ENCODE results near the gene NDUFV2.
A peak's percentile ranks its signal among the peaks of the same experiment; 100 is the strongest.
"Not testable (repeated sequence)": the region's sequence is repeated elsewhere in the genome, so short reads cannot be mapped to it uniquely, and the experiment has no call there.

NDUFV2 gene

GRCh38 chr18:9102508-9103375 is at the start of gene NDUFV2:
NDUFV2 (plus strand) TSS chr18:9102699; CDS start chr18:9102744, 45 bp downstream.
- DNase-seq, result peak; percentile 80

- no peak for DNase-seq
These were observed 48.7 kb upstream of the NDUFV2 start for GRCh38 chr18:9053814-9054213.

- no peak for DNase-seq
These were observed 47.3 kb upstream of the NDUFV2 start for GRCh38 chr18:9055185-9055584.

- no peak for DNase-seq
These were observed 46.9 kb upstream of the NDUFV2 start for GRCh38 chr18:9055626-9056025.

- DNase-seq, result no peak
These were observed 44.9 kb upstream of the NDUFV2 start for GRCh38 chr18:9057646-9058045.

GRCh38 chr18:9058406-9058805 is 44.1 kb upstream of the NDUFV2 start:
- DNase-seq, result no peak

GRCh38 chr18:9062418-9062751 is 40.1 kb upstream of the NDUFV2 start:
- no peak for DNase-seq

GRCh38 chr18:9065864-9066263 is 36.6 kb upstream of the NDUFV2 start:
- no peak for DNase-seq

- DNase-seq, result no peak
These were observed 36.1 kb upstream of the NDUFV2 start for GRCh38 chr18:9066358-9066757.

GRCh38 chr18:9066817-9067306 is 35.6 kb upstream of the NDUFV2 start:
- no peak for DNase-seq

- no peak for DNase-seq
These were observed 34.7 kb upstream of the NDUFV2 start for GRCh38 chr18:9067823-9068222.

GRCh38 chr18:9068346-9068745 is 34.2 kb upstream of the NDUFV2 start:
- no peak for DNase-seq

GRCh38 chr18:9069601-9070000 is 32.9 kb upstream of the NDUFV2 start:
- no peak for DNase-seq

- no peak for DNase-seq
These were observed 32.3 kb upstream of the NDUFV2 start for GRCh38 chr18:9070212-9070611.

GRCh38 chr18:9079818-9080528 is 22.5 kb upstream of the NDUFV2 start:
- no peak for DNase-seq

GRCh38 chr18:9081940-9082339 is 20.6 kb upstream of the NDUFV2 start:
- DNase-seq, result no peak

GRCh38 chr18:9082711-9083510 is 19.6 kb upstream of the NDUFV2 start:
- no peak for DNase-seq

- DNase-seq, result no peak
These were observed 16.5 kb upstream of the NDUFV2 start for GRCh38 chr18:9086015-9086414.

- DNase-seq, result no peak
These were observed 15.9 kb upstream of the NDUFV2 start for GRCh38 chr18:9086624-9087023.

GRCh38 chr18:9087144-9087543 is 15.4 kb upstream of the NDUFV2 start:
- no peak for DNase-seq

GRCh38 chr18:9088252-9088651 is 14.2 kb upstream of the NDUFV2 start:
- DNase-seq, result no peak

- not testable (repeated sequence) for DNase-seq
These were observed 13.8 kb upstream of the NDUFV2 start for GRCh38 chr18:9088727-9089126.

- DNase-seq, result no peak
These were observed 11.9 kb upstream of the NDUFV2 start for GRCh38 chr18:9090578-9090977.

Measured in NK-92 treated with Interleukin-12 subunit alpha and Interleukin-12 subunit beta, amount 100 ng/mL, for 24 hours (cell line).